OCI-LY7 (cell line): Measurements from ENCODE around the gene RINL. TPM values are rescaled to one million over a fixed set of nuclear protein-coding genes. Genes with fewer than 3 reads are reported as not detected.
A peak's percentile ranks its signal among the peaks of the same experiment; 100 is the strongest.

Experiments used
- BruUV-seq: library from RNA; stranded (reverse); fragments of 400-500 nt; replicated peaks from 2 replicates; lab custom pipeline; 2021; lab: Mats Ljungman, UMichigan
- CTCF ChIA-PET: fragments of 300-600 bp; sonication (Branson Sonifier 250); formaldehyde crosslinking; loops from one replicate; lab custom pipeline; 2022; ENCODE audit warnings: antibody characterized with exemption; ENCODE audit not compliant: unreplicated experiment; lab: Charles Lee
- POLR2A ChIA-PET: fragments of 300-600 bp; sonication (Branson Sonifier 250); formaldehyde crosslinking; loops from one replicate; lab custom pipeline; 2022; ENCODE audit warnings: antibody characterized with exemption; lab: Charles Lee
- DNase-seq: peaks from one replicate; pipeline ENCODE4 v3.0.0-alpha.2; 2015; ENCODE audit warnings: low spot score
- H2AFZ ChIP-seq: fragments of 200-600 bp; sonication (generic), shearing (Covaris generic); 2 replicates; pipeline ENCODE4 v1.6.1; 2014; ENCODE audit warnings: mild to moderate bottlenecking, antibody characterized with exemption, low read length, moderate library complexity
- H3K27ac ChIP-seq: fragments of 200-600 bp; sonication (generic); 2 replicates; pipeline ENCODE4 v1.5.1; 2014; ENCODE audit warnings: mixed run types, low read depth, mild to moderate bottlenecking, moderate library complexity, low read length, inconsistent platforms; ENCODE audit not compliant: poor library complexity, severe bottlenecking
- H3K36me3 ChIP-seq: fragments of 200-600 bp; sonication (generic); 2 replicates; pipeline ENCODE4 v1.6.1; 2014; ENCODE audit warnings: mild to moderate bottlenecking, antibody characterized with exemption, low read length, moderate library complexity, mixed read lengths; ENCODE audit not compliant: insufficient read depth
- H3K4me1 ChIP-seq: fragments of 200-600 bp; sonication (generic); 2 replicates; pipeline ENCODE4 v1.5.1; 2014; ENCODE audit warnings: mild to moderate bottlenecking, low read length; ENCODE audit not compliant: insufficient read depth, poor library complexity, severe bottlenecking
- H3K4me2 ChIP-seq: fragments of 200-600 bp; sonication (generic); 2 replicates; pipeline ENCODE4 v1.6.1; 2014; ENCODE audit warnings: mild to moderate bottlenecking, low read length
- H3K4me3 ChIP-seq: fragments of 200-600 bp; sonication (generic); 2 replicates; pipeline ENCODE4 v1.5.1; 2014; ENCODE audit warnings: mild to moderate bottlenecking, low read depth, low read length; ENCODE audit not compliant: poor library complexity, severe bottlenecking
- H3K79me2 ChIP-seq: fragments of 200-600 bp; sonication (generic); 2 replicates; pipeline ENCODE4 v1.6.1; 2016; ENCODE audit warnings: low read depth, mild to moderate bottlenecking, low read length, moderate library complexity, mixed read lengths; ENCODE audit not compliant: insufficient read depth
- H3K9me2 ChIP-seq: fragments of 200-600 bp; sonication (generic); 2 replicates; pipeline ENCODE4 v1.6.1; 2016; ENCODE audit warnings: mild to moderate bottlenecking, low read length, mixed read lengths; ENCODE audit not compliant: insufficient read depth
- H3K9me3 ChIP-seq: fragments of 200-600 bp; sonication (generic); 2 replicates; pipeline ENCODE4 v1.6.1; 2014; ENCODE audit warnings: mild to moderate bottlenecking, mixed run types, low read length, mixed read lengths
- H4K20me1 ChIP-seq: fragments of 200-600 bp; sonication (generic); 2 replicates; pipeline ENCODE4 v1.6.1; 2014; ENCODE audit warnings: mild to moderate bottlenecking, antibody characterized with exemption, low read length, moderate library complexity, mixed read lengths; ENCODE audit not compliant: insufficient read depth
- EZH2phosphoT487 ChIP-seq: fragments of 200-600 bp; sonication (generic); IDR thresholded peaks from 2 replicates; pipeline ENCODE4 v1.6.1; 2018; ENCODE audit warnings: low read depth, borderline replicate concordance, mild to moderate bottlenecking, mixed run types, antibody characterized with exemption, low read length, moderate library complexity, mixed read lengths
- intact Hi-C: fragments of 100-400 bp; cut with micrococcal nuclease; formaldehyde crosslinking; loops from one replicate; pipeline ENCODE4 v1.10.0; 2022; ENCODE audit not compliant: unreplicated experiment
- total RNA-seq, 2 experiments: library from RNA; depleted of rRNA in 1 of 2; stranded (reverse); fragments of >200 nt in 1 of 2; shearing (Covaris generic) in 1 of 2; gene quantifications; 2 replicates each; pipeline ENCODE4 v1.2.3, GENCODE V29; 2014 to 2022
- TF ChIP-seq, protein P1 (sequence below): fragments of 200-600 bp; sonication (generic); conservative IDR thresholded peaks from 2 replicates; pipeline ENCODE4 v1.5.1; 2014; ENCODE audit warnings: mild to moderate bottlenecking, antibody characterized with exemption, low read length, moderate library complexity, mixed read lengths

The RINL gene
- total RNA-seq, 2 experiments from 2014 or later: 26.3 to 42.1 TPM

DNA sequence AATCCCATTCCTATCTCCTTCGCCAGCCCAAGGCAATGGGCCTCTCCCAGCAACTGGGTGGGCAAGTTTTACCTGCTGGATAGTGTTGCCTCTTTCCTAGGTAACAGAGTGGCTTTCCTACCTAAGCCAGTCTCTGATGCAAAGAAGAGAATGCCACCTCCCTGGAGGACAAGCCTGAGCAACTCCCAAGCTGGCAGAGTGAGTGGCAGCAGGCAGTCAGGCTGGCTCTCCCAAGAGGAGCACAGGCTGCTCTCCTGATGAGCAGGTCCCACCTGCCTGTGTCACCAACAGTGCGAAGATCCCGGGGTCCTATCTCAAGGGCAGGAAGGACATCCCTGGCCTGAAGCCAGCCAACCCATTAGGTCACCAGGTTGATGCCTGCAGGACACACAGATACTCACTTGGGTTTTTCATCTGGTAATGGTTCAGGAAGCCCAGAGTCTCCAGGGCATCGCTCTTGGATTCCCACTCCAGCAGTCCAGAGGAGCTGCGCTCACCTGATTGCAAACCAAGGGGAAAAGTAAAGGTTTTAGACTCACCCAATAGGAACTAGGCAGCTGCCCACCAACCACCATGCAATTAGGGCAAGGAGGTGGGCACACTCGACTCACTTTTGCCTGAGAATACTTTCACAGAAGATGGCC is 41.0 kb downstream of the RINL start:
- Histone ChIP-seq H2AFZ (no peak overlapping the region), H3K4me2 (no peak overlapping the region), H3K9me3 (no peaks in the 10 kb centered on the region), H4K20me1 (peaks cover 12% of the 10 kb centered on the region), H3K4me3 (no peak overlapping the region), H3K79me2 (peaks cover 9% of the 10 kb centered on the region; the same call in 1 of the 2 replicates), H3K36me3 (peaks cover 70% of the 10 kb centered on the region), H3K9me2 (no peaks in the 10 kb centered on the region), H3K4me1 (peaks cover 4% of the 10 kb centered on the region), H3K27ac (no peak overlapping the region)
- TF ChIP-seq EZH2phosphoT487: no peak
- TF ChIP-seq, protein P1, sequence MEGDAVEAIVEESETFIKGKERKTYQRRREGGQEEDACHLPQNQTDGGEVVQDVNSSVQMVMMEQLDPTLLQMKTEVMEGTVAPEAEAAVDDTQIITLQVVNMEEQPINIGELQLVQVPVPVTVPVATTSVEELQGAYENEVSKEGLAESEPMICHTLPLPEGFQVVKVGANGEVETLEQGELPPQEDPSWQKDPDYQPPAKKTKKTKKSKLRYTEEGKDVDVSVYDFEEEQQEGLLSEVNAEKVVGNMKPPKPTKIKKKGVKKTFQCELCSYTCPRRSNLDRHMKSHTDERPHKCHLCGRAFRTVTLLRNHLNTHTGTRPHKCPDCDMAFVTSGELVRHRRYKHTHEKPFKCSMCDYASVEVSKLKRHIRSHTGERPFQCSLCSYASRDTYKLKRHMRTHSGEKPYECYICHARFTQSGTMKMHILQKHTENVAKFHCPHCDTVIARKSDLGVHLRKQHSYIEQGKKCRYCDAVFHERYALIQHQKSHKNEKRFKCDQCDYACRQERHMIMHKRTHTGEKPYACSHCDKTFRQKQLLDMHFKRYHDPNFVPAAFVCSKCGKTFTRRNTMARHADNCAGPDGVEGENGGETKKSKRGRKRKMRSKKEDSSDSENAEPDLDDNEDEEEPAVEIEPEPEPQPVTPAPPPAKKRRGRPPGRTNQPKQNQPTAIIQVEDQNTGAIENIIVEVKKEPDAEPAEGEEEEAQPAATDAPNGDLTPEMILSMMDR: no peak
- no TSS peak for BruUV-seq
- no peak for DNase-seq
- ChIA-PET POLR2A (no interaction called here), CTCF (no interaction called here)
- intact Hi-C loops: no loop called here

DNA sequence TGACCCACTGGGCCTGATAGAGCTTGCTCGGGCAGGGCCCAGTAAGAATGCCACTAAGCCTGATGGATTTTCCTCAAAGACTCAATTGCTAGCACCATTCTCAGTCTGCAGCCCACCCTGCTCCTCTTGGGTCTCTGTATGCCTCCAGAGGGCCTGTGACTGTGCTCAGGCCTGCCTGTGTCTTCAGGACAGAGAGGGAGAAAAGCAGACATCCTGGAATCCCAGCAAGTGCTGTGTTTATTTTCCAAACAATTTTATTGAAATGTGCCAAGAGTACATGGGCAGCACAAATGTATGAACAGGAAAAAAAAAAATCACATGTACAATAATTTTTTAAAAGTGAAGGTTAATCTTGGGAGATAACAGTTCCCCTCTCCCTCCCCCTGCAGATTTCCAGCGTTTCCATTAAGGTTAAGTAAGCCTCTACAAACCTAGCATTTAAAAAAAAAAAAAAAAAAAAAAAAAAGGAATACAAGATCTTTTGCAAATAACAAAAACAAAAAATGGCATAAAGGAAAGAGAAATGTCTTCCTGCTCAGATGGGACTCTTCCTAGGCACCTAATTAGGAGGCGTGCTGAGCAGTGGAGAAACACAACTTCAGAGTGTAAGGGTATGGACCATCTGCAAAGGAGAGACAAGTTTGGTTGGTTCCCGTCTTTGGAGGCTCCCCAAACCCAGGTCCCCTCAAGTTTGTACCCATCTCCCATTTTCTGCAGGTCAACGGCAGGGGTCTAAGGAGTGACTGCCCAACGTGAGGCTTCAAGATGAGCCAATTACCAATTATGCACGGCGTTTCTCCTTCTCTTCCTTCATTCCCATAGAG is 41.7 kb downstream of the RINL start:
- no peak overlapping the region for H3K27ac ChIP-seq
- no peaks in the 10 kb centered on the region for H3K9me3 ChIP-seq
- no peak overlapping the region for H3K4me2 ChIP-seq
- TF ChIP-seq, protein P1: no peak
- TF ChIP-seq EZH2phosphoT487: no peak
- H3K4me1 ChIP-seq: peaks cover 7% of the 10 kb centered on the region
- intact Hi-C loops: no loop called here
- DNase-seq: no peak
- CTCF ChIA-PET: no interaction called here
- TSS peak; percentile 33 for BruUV-seq
- H3K4me3 ChIP-seq: no peak overlapping the region
- peaks cover 2% of the 10 kb centered on the region; the same call in 1 of the 2 replicates for H3K79me2 ChIP-seq
- POLR2A ChIA-PET: no interaction called here
- no peaks in the 10 kb centered on the region for H3K9me2 ChIP-seq
- H2AFZ ChIP-seq: no peak overlapping the region
- H3K36me3 ChIP-seq: peaks cover 62% of the 10 kb centered on the region
- peaks cover 6% of the 10 kb centered on the region for H4K20me1 ChIP-seq
